ENCODE measurements around the gene CADPS.

CADPS gene

DNA sequence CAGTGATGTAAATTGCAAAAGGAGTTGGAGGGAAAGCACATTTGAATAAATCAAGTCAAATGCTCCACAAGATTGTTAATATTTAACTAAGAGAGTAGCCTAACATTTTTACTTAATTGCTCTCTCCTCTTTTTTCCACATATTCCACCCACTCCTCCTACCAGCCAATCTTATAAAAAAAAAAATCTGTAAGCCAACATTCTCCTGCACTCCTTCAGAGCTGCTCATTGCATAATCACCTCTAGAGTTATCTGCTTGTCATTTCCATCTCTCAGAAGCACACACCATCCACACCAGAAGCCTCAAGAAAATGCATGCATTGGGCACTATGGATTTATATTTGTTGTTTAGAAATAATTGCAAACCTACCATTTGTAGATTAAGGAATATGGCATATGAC is 64.1 kb downstream of the CADPS start:
- no peak for DNase-seq
- no peaks in the 10 kb centered on the region for H3K9me3 ChIP-seq
- no peaks in the 10 kb centered on the region for H3K36me3 ChIP-seq
- H3K27me3 ChIP-seq = no peaks in the 10 kb centered on the region
- no peak overlapping the region for H3K4me3 ChIP-seq (ENCODE audit: low read depth, low read length)
- TF ChIP-seq, protein P1, sequence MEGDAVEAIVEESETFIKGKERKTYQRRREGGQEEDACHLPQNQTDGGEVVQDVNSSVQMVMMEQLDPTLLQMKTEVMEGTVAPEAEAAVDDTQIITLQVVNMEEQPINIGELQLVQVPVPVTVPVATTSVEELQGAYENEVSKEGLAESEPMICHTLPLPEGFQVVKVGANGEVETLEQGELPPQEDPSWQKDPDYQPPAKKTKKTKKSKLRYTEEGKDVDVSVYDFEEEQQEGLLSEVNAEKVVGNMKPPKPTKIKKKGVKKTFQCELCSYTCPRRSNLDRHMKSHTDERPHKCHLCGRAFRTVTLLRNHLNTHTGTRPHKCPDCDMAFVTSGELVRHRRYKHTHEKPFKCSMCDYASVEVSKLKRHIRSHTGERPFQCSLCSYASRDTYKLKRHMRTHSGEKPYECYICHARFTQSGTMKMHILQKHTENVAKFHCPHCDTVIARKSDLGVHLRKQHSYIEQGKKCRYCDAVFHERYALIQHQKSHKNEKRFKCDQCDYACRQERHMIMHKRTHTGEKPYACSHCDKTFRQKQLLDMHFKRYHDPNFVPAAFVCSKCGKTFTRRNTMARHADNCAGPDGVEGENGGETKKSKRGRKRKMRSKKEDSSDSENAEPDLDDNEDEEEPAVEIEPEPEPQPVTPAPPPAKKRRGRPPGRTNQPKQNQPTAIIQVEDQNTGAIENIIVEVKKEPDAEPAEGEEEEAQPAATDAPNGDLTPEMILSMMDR (IDR thresholded peaks at IDR 0.05; ENCODE audit: low read depth, low read length) = no peak
- no peaks in the 10 kb centered on the region; the same call in 1 of the 2 replicates for H3K4me1 ChIP-seq

DNA sequence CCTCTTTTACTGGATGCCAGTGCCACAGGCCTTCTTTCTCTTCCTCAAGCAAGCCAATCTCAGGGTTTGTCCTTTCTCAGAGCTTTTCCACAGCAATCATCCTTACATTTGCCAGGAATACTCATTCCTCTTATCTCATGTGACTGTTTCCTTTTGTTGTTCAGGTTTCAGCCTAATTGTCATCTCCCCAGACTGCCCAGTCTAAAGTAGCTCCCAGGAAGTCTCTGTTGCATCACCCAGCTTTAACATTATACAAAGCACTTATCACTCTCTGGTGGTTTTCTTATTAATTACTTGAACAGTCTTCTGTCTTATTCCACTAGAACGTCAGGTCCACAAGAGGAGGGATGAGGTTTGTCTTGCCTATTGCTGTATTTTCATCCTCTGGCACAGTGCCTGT is 65.8 kb downstream of the CADPS start:
- Histone ChIP-seq H3K27me3 (no peaks in the 10 kb centered on the region), H3K36me3 (no peaks in the 10 kb centered on the region), H3K4me1 (no peaks in the 10 kb centered on the region; the same call in none of the 2 replicates), H3K9me3 (no peaks in the 10 kb centered on the region), H3K4me3 (ENCODE audit: low read depth, low read length) (no peak overlapping the region)
- TF ChIP-seq, protein P1 (IDR thresholded peaks at IDR 0.05; ENCODE audit: low read depth, low read length) = no peak
- no peak for DNase-seq

DNA sequence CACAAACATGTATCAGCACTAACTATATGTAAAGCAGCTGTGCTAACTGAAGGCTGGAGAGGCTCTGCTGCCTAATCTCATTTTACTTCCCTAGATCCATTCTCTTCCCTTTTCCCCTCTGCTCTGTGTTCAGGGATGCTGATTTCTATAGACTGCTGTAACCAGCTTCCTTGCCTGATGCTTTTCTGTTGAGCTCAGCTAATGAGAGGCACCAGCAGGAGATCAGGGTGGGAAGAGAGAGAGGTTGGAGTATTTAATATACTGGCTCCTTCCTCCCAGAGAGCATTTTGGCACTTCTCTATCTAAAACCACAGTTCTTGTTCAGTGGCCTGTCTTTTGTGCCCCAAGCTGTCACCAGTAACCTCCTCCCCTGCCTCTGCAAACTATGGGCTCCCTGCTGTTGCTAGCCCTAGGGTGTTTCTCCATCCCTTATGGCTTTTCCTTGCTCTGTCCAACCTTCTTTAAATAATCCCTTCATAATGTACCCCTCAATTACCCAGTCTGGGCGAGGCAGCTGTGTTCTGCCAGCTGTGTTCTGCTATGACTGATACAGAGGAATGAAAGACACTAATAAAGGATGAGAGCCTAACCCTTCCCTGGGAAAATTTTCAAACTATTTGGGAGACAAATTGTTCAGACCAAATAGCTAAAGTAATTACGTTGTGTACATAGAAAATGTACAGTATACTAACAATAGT is 69.5 kb downstream of the CADPS start:
- H3K4me3 ChIP-seq (ENCODE audit: low read depth, low read length) = no peak overlapping the region
- H3K27me3 ChIP-seq = no peaks in the 10 kb centered on the region
- H3K9me3 ChIP-seq = no peaks in the 10 kb centered on the region
- no peaks in the 10 kb centered on the region for H3K36me3 ChIP-seq
- no peaks in the 10 kb centered on the region; the same call in none of the 2 replicates for H3K4me1 ChIP-seq
- DNase-seq = no peak
- TF ChIP-seq, protein P1 (IDR thresholded peaks at IDR 0.05; ENCODE audit: low read depth, low read length) = no peak

DNA sequence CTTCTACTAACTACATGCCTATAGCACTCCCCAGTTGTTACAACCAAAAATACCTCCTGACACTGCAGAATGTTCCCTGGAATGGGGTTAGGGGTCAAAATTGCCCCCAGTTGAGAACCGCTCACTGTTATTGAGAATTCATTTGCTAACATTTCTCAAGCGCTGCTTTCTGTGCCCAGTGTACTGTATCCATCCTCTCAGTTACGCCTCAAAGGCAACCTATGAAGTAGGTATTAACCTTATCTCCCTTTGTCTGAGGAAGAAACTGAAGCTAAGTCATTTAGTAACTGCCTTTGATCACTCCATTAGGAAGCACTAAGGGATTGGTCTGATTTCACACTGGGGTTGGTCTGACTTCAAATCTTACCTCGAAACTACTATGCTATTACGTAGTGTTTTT is 70.1 kb downstream of the CADPS start:
- TF ChIP-seq, protein P1 (IDR thresholded peaks at IDR 0.05; ENCODE audit: low read depth, low read length) = no peak
- no peaks in the 10 kb centered on the region for H3K36me3 ChIP-seq
- H3K4me1 ChIP-seq = no peaks in the 10 kb centered on the region; the same call in none of the 2 replicates
- no peaks in the 10 kb centered on the region for H3K27me3 ChIP-seq
- H3K4me3 ChIP-seq (ENCODE audit: low read depth, low read length) = no peak overlapping the region
- no peak for DNase-seq
- no peaks in the 10 kb centered on the region for H3K9me3 ChIP-seq

DNA sequence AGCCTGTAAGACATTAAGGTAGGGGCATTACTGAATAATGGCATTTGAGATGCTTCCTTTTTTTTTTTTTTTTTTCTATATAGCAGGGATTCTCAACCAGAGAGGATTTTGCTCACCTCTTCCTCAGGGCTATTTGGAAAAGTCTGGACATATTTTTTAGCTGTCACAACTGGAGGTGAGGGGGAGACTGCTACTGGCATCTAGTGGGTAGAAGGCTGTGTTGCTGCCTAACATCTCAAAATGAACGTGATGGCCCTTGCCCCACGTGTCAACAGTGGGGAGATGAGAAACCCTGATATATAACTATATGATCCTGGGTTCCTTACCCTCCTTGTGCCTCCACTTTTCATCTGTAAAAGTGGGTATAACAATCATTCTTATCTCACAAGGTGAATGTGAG is 71.9 kb downstream of the CADPS start:
- no peaks in the 10 kb centered on the region for H3K36me3 ChIP-seq
- DNase-seq = no peak
- no peaks in the 10 kb centered on the region; the same call in 1 of the 2 replicates for H3K4me1 ChIP-seq
- no peaks in the 10 kb centered on the region for H3K9me3 ChIP-seq
- TF ChIP-seq, protein P1 (IDR thresholded peaks at IDR 0.05; ENCODE audit: low read depth, low read length) = peak; percentile 38
- no peaks in the 10 kb centered on the region for H3K27me3 ChIP-seq
- no peak overlapping the region for H3K4me3 ChIP-seq (ENCODE audit: low read depth, low read length)

DNA sequence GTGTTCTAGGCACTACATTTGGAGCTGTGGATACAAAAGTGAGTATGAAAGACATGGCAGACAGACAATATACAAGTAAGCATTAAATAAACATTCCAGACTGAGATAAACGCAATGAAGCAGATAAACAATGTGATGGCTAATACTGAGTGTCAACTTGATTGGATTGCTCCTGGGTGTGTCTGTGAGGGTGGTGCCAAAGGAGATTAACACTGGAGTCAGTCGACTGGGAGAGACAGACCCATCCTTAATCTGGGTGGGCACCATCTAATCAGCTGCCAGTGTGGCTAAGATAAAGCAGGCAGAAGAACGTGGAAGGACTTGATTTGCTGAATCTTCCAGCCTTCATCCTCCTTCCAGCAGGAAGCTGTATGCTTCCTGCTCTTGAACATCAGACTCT is 77.2 kb downstream of the CADPS start:
- no peak overlapping the region for H3K4me3 ChIP-seq (ENCODE audit: low read depth, low read length)
- no peak for DNase-seq
- no peaks in the 10 kb centered on the region for H3K9me3 ChIP-seq
- H3K4me1 ChIP-seq = no peaks in the 10 kb centered on the region; the same call in 1 of the 2 replicates
- no peaks in the 10 kb centered on the region for H3K27me3 ChIP-seq
- TF ChIP-seq, protein P1 (IDR thresholded peaks at IDR 0.05; ENCODE audit: low read depth, low read length) = no peak
- H3K36me3 ChIP-seq = no peaks in the 10 kb centered on the region

All from BE2C (cell line).